IMR-90 (cell line): Measurements from ENCODE around the gene KRT6B.

ENCODE experiments used
- BHLHE40 ChIP-seq: fragments of 150-350 bp; IDR thresholded peaks from 2 replicates; pipeline ENCODE4 v1.6.1; 2016; ENCODE audit warnings: mild to moderate bottlenecking, low read depth, low read length
- CEBPB ChIP-seq: IDR thresholded peaks from 2 replicates; pipeline ENCODE4 v1.6.1; 2012; ENCODE audit warnings: low read depth, low read length, improper control_type of control experiment
- MAFK ChIP-seq: IDR thresholded peaks from 2 replicates; pipeline ENCODE4 v1.6.1; 2012; ENCODE audit warnings: low read depth, low read length, improper control_type of control experiment
- RAD21 ChIP-seq: IDR thresholded peaks from 2 replicates; pipeline ENCODE4 v1.6.1; 2012; ENCODE audit warnings: low read length, improper control_type of control experiment
- TF ChIP-seq, protein P1 (sequence below): conservative IDR thresholded peaks from 2 replicates; pipeline ENCODE4 v1.5.1; 2012; ENCODE audit warnings: mild to moderate bottlenecking, low read depth, low read length, improper control_type of control experiment

DNA sequence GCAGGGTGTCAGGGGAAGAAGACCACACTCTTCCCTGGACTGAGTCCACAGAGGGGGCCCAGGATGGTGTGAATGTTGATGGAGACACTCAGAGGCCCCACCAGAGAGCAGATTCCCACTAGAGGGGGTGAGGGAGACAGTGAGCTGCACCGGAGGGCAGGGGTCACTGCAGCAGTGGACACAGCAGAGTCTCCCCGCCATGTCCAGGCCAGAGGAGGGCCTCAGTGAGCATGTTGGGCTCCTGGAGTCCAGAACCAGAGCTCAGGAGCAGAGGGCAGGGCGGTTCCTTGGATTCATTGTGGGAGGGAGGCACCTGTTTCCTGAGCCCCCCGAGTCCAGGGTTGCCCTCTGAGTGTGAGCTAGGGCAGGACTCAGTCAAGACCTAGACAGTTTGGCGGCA lies 44.0 kb downstream of the KRT6B start:
- TF ChIP-seq BHLHE40 (no peak), MAFK (no peak), CEBPB (no peak), RAD21 (no peak)
- TF ChIP-seq, protein P1, sequence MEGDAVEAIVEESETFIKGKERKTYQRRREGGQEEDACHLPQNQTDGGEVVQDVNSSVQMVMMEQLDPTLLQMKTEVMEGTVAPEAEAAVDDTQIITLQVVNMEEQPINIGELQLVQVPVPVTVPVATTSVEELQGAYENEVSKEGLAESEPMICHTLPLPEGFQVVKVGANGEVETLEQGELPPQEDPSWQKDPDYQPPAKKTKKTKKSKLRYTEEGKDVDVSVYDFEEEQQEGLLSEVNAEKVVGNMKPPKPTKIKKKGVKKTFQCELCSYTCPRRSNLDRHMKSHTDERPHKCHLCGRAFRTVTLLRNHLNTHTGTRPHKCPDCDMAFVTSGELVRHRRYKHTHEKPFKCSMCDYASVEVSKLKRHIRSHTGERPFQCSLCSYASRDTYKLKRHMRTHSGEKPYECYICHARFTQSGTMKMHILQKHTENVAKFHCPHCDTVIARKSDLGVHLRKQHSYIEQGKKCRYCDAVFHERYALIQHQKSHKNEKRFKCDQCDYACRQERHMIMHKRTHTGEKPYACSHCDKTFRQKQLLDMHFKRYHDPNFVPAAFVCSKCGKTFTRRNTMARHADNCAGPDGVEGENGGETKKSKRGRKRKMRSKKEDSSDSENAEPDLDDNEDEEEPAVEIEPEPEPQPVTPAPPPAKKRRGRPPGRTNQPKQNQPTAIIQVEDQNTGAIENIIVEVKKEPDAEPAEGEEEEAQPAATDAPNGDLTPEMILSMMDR = no peak
